Activated T-cell treated with anti-CD3 and anti-CD28 coated beads, Interleukin-2, amount 50 U/mL, for 72 hours (primary cell): ENCODE measurements around the gene CEACAM21. TPM values are rescaled to one million over a fixed set of nuclear protein-coding genes. Genes with fewer than 3 reads are reported as not detected.

Experiments used
- ATAC-seq, 2 donors: fragments of 150-1000 bp; cut with Tn5 transposase; replicated peaks in 1 of 2; 2 replicates each; pipeline ENCODE4 v1.10.0; 2021; ENCODE audit warnings: moderate library complexity in 2 of 2, mild to moderate bottlenecking in 1 of 2
- DNase-seq, 2 donors: peaks; one replicate each; pipeline ENCODE4 v3.0.0; 2021 to 2022; ENCODE audit warnings: mixed read lengths in 1 of 2
- H3K27ac Mint-ChIP-seq: one replicate; pipeline ENCODE4 v1.8.0; 2022; ENCODE audit warnings: mild to moderate bottlenecking, moderate library complexity, mixed read lengths
- H3K27me3 Mint-ChIP-seq: one replicate; pipeline ENCODE4 v1.8.0; 2022; ENCODE audit warnings: low read depth, mixed read lengths
- H3K36me3 Mint-ChIP-seq, 2 donors: one replicate each; pipeline ENCODE4 v1.8.0; 2022; ENCODE audit warnings: mixed read lengths in 2 of 2, mild to moderate bottlenecking in 1 of 2; ENCODE audit not compliant: insufficient read depth in 2 of 2
- H3K4me1 Mint-ChIP-seq: one replicate; pipeline ENCODE4 v1.8.0; 2022; ENCODE audit warnings: low read depth, mixed read lengths
- H3K4me3 Mint-ChIP-seq, 2 donors: one replicate each; pipeline ENCODE4 v1.8.0; 2022; ENCODE audit warnings: mild to moderate bottlenecking in 2 of 2, mixed read lengths in 2 of 2, moderate library complexity in 2 of 2
- H3K9me3 Mint-ChIP-seq, 2 donors: one replicate each; pipeline ENCODE4 v1.8.0; 2022; ENCODE audit warnings: mixed read lengths in 2 of 2
- total RNA-seq, 2 donors: library from RNA; stranded (reverse); gene quantifications; one replicate each; pipeline ENCODE4 v1.2.3, GENCODE V29; 2022

Gene CEACAM21
- total RNA-seq, 2 donors from 2014 or later = 38.4 to 41.7 TPM

DNA sequence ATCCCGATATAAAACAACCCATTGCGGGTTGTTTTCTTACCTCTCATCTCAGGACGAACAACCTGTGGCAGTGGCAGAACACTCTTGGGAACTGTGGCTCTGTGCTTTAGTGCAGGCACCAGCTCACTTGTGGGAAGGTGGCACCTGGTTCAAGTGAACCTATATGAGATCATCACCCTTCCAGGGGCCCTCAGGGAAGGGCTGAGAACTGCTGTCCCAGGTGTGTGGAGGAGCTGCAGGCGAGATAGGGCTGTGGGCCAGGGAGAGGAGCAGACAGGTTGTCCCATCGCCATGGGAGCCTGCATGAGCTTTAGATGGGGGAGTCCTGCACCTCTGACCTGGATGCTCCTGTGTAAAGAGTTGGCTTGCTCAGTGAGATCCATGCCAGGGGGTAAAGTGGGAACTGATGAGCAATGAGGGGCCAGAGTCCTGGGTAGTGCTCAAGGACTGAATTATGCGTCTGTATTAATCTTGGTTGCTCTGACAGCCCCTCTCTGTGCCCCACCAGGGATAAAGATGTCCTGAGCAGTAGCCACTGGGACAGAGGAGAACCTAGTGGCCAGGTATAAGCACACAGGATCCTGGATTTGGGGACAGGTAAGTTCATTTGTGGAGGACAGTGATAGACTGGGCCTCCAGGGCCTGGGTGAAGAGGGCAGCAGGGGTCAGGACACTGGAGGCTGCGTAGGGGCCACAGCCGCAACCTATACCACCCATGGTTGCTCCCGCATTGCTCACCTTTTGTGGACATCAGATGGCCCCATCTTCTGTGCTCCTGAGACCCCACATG lies 42.2 kb downstream of the CEACAM21 start:
- Mint-ChIP-seq H3K27ac (no peak overlapping the region), H3K27me3 (peaks cover 6% of the 10 kb centered on the region), H3K4me3 (no peak overlapping the region), H3K36me3 (no peaks in the 10 kb centered on the region), H3K9me3 (no peaks in the 10 kb centered on the region), H3K4me1 (no peaks in the 10 kb centered on the region)
- DNase-seq (no peak), ATAC-seq (no peak)

DNA sequence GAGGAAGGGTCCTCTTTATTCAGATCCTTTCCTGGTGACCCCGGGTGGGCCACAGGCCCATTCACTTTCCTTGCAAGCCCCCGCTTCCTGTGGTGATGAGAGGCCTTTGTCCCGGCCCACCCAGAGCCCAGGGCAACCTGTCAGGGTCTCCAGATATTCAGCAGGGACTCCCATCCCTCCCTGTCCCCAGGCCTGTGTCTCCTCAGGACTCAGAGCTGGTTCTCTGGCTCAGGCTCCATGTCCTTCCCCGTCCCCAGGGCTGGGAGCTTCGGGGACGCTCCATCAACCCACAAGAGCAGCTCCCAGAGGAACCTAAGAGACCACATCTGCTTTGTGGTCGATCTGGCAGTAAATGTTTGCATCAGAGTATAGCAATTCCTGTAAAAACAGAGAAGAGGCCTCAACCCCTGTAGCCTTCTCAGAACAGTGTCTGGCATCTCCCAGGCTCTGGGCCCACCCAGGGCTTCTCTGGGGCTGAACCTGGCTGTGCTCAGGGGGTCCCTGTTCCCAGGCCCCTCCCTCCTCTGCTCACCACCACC lies 43.1 kb downstream of the CEACAM21 start:
- Mint-ChIP-seq H3K27me3 (peaks cover 6% of the 10 kb centered on the region), H3K27ac (no peak overlapping the region), H3K4me3 (no peak overlapping the region), H3K36me3 (no peaks in the 10 kb centered on the region), H3K9me3 (no peaks in the 10 kb centered on the region), H3K4me1 (no peaks in the 10 kb centered on the region)
- DNase-seq = no peak
- ATAC-seq = no peak

- no peak for DNase-seq
- Mint-ChIP-seq H3K9me3 (no peaks in the 10 kb centered on the region), H3K4me1 (no peaks in the 10 kb centered on the region), H3K27ac (no peak overlapping the region), H3K27me3 (peaks cover 6% of the 10 kb centered on the region), H3K4me3 (no peak overlapping the region), H3K36me3 (no peaks in the 10 kb centered on the region)
- ATAC-seq = no peak
These were observed 44.2 kb downstream of the CEACAM21 start for GRCh38 chr19:41620171-41620570.

- no peak overlapping the region for H3K4me3 Mint-ChIP-seq
- no peaks in the 10 kb centered on the region for H3K4me1 Mint-ChIP-seq
- ATAC-seq = no peak
- H3K27ac Mint-ChIP-seq = no peak overlapping the region
- H3K36me3 Mint-ChIP-seq = no peaks in the 10 kb centered on the region
- no peaks in the 10 kb centered on the region for H3K9me3 Mint-ChIP-seq
- peaks cover 6% of the 10 kb centered on the region for H3K27me3 Mint-ChIP-seq
- DNase-seq = no peak
These were observed 45.3 kb downstream of the CEACAM21 start for GRCh38 chr19:41621226-41621625.

- Mint-ChIP-seq H3K27me3 (peaks cover 7% of the 10 kb centered on the region), H3K4me3 (no peak overlapping the region), H3K4me1 (no peaks in the 10 kb centered on the region), H3K36me3 (no peaks in the 10 kb centered on the region), H3K27ac (no peak overlapping the region), H3K9me3 (no peaks in the 10 kb centered on the region)
- ATAC-seq (no peak), DNase-seq (no peak)
These were observed 45.7 kb downstream of the CEACAM21 start for GRCh38 chr19:41621654-41622053.

GRCh38 chr19:41623360-41623759 lies 47.4 kb downstream of the CEACAM21 start:
- no peak for ATAC-seq
- no peaks in the 10 kb centered on the region for H3K36me3 Mint-ChIP-seq
- no peak for DNase-seq
- no peaks in the 10 kb centered on the region for H3K9me3 Mint-ChIP-seq
- H3K4me3 Mint-ChIP-seq = no peak overlapping the region
- peaks cover 14% of the 10 kb centered on the region for H3K27me3 Mint-ChIP-seq
- no peaks in the 10 kb centered on the region for H3K4me1 Mint-ChIP-seq
- H3K27ac Mint-ChIP-seq = no peak overlapping the region

DNA sequence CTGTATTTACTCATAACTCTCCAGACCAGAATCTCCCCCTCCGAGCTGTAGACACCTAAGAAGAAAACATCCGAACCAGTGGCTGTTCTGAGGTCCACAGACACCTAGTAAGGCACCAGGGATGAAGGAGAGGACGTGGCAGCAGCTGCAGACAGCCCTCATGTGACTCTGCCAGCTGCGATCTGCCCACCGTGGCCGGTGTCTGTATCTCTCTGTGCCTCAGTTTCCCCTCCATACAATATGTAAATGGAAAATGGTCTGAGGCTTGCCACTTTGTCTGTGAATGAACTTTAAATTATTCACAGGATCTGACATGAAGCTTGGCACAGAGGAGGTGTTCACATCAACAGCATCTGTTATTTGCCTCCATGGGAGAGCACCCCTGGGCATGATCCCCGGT lies 48.5 kb downstream of the CEACAM21 start:
- Mint-ChIP-seq H3K36me3 (no peaks in the 10 kb centered on the region), H3K27me3 (peaks cover 14% of the 10 kb centered on the region), H3K9me3 (no peaks in the 10 kb centered on the region), H3K4me3 (no peak overlapping the region), H3K27ac (no peak overlapping the region), H3K4me1 (no peaks in the 10 kb centered on the region)
- no peak for ATAC-seq
- DNase-seq = no peak

GRCh38 chr19:41624937-41625336 lies 49.0 kb downstream of the CEACAM21 start:
- no peaks in the 10 kb centered on the region for H3K9me3 Mint-ChIP-seq
- no peak overlapping the region for H3K4me3 Mint-ChIP-seq
- H3K27ac Mint-ChIP-seq = no peak overlapping the region
- H3K36me3 Mint-ChIP-seq = peaks cover 0 to 2% of the 10 kb centered on the region in 2 donors
- no peaks in the 10 kb centered on the region for H3K4me1 Mint-ChIP-seq
- no peak for ATAC-seq
- H3K27me3 Mint-ChIP-seq = peaks cover 16% of the 10 kb centered on the region
- DNase-seq = no peak

DNA sequence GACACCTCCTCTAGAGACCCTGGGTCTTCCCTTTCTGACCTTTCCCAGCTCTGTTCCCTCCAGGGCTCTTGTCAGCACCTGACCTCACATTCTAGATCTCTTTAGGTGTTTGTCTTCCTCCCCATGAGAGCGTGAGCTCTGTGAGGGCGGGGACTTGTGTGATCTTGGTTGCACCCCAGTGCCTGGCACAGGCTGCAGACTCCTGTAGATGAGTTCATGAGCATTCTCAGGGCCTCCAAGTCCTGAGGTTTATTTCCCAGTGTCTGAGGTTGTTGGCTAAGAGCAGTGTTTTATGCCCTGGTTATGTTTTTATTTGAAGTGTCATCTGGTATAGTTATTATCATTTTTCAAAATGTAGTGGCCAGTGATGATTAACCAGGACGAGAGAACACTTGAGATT lies 50.3 kb downstream of the CEACAM21 start:
- Mint-ChIP-seq H3K4me1 (no peaks in the 10 kb centered on the region), H3K9me3 (peaks cover 0 to 1% of the 10 kb centered on the region in 2 donors), H3K27ac (no peak overlapping the region), H3K4me3 (no peak overlapping the region), H3K27me3 (peaks cover 23% of the 10 kb centered on the region), H3K36me3 (peaks cover 0 to 5% of the 10 kb centered on the region in 2 donors)
- ATAC-seq = no peak
- DNase-seq = no peak

DNA sequence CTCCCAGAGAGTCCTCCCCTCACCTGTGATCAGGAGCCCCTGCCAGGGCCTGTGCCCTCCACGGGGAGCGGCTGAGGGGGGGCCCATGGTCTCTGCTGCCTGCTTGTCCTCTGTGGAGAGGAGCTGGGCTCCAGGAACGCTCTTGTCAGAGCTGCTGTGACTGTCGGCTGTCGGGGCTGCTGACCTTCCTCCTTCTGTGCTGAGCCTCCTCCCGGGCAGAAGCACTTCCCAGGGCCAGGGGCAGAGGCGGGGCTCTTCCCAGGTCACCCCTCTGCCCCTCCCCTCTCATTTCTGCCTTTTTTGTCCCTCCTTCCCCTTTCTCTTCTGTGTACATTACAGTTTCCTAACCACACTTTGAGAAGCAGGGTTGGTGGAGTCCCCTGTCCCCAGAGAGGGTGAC lies 50.9 kb downstream of the CEACAM21 start, which contains the start of gene CEACAM4:
CEACAM4 (minus strand) TSS at position 198 of the 400 bp plus-strand sequence; CDS start at position 87, 111 bp downstream.
- ATAC-seq (no peak), DNase-seq (no peak)
- H3K4me1 Mint-ChIP-seq = no peaks in the 10 kb centered on the region
- H3K4me3 Mint-ChIP-seq = no peak within 1 kb of the TSS
- H3K27me3 Mint-ChIP-seq = peaks cover 23% of the 10 kb centered on the region
- peaks cover 0 to 5% of the 10 kb centered on the region in 2 donors for H3K36me3 Mint-ChIP-seq
- H3K9me3 Mint-ChIP-seq = peaks cover 0 to 1% of the 10 kb centered on the region in 2 donors
- no peak within 1 kb of the TSS for H3K27ac Mint-ChIP-seq

GRCh38 chr19:41627966-41628675 lies 52.2 kb downstream of the CEACAM21 start:
- no peak for ATAC-seq
- Mint-ChIP-seq H3K9me3 (peaks cover 0 to 1% of the 10 kb centered on the region in 2 donors), H3K27ac (no peak overlapping the region), H3K27me3 (peaks cover 23% of the 10 kb centered on the region), H3K36me3 (peaks cover 0 to 5% of the 10 kb centered on the region in 2 donors), H3K4me3 (no peak overlapping the region), H3K4me1 (no peaks in the 10 kb centered on the region)
- no peak for DNase-seq
